ENCODE measurements around the gene FBXO30.

The FBXO30 gene

DNA sequence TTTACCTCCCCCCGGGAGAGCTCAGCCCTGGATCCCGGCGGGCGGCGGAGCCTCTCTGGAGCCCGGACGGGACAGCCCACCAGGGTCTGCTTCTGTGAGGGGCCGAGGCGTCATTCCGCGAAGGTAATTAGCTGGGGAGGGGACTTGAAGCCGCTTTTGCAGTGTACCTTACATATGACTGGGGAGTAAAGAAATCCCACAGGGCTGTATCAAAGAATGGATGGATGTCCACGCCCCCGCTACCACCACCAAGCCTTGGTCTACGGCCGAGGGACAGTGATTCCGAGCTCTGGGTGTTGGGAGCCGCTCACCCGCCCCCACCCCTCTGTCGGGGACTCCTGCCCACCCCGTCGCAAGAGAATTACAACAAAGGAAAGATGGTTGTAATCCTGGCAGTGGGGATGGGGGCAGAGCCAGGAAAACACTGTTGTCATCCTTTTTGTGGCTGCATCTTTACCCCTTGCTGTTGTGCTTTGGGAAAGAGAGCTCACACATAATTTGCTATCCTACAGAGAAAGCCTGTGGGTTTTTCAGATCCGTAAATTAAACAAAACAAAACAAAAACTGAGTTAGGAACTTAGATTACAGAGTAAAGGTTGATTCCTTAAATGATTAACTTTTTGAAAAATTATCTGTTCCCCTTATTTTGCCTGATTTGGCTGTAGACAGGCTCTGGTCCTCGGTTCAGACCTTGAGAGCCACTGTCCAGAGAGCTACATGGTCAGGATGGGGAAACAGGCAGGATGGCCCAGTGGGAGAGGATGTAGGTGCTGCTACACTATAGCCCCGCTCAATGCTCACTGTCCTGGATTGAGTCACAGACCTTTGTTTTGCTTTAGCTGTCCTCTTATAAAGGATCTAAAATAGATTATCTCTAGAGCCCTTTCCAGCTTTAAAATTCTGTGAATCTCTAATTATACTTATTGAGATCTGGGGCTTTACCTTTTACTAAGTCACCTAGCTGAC lies 997 bp upstream of the FBXO30 start:
- DNase-seq: no peak

DNA sequence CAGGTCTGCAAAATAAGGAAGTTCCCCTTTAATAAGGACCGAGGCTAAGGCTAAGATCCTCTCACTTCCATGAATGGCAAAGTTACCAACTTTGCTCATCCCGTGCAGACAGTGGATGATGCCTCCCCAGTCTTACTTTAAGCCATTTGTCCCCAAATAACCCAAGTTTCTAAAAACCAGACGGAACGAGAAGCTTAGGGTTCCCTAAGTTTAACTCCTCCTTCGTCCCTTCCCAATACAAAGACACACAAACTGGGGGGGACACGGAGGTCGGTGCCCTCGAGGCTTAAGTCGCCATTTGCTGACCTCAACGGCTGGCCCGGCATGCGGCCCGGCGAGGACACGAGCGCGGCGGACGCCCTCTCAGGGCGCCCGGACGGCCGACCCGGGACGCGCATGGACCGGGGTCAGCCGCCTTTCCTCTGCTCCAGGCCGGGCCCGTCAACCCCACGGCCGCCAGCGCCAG lies 527 bp downstream of the FBXO30 start:
- DNase-seq: no peak

DNA sequence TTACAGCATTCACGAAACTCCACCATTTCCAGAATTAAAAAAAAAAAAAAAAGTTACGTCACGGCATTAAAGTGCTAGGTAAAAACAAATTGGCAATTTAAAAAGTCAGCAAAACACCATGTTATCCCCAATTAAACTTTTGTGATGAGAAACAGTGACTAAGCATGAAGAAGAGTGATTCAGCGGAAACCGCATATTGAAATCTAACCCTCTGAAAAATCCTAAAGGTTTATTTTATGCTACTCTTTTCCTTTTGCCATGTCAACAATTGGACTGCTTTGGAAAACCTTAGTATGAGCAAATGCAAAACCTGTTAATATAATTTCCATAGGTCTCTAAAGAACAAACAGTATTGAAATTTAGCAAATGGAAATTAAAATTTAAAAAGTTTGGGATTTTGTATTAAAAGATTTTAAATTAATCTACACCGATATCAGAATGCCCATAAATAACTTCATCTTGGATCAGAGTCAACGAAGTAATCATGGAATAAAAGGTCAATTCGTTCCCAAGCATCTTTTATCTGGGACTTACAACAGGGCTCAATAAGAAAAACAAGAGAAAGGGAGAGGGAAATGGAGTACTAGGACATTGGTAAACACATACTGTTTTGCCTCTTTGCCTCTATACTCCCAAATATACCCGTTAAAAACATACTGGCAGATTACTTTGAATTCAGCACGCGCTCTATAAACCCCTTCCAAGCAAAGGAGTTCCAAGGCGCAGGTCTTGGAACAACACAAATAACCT lies 1.1 kb downstream of the FBXO30 start:
- no peak for DNase-seq

DNA sequence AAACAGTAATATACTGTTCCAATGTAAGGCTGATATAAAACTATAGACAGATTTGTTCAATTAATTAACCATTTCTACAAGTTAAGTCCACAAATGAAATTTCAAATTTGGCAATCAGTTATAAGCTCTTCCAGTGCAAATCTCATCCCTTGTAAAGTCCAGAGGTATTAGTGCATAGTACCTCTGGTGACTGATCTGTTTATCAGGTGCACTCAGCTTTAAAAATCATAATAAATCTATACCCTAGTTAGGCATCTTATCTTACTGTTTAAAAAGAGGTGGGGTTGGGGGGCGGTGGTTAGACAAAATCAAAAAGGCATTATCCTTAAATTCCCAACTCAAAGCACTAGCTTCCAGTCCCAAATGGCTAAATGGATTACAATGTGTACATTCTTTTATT lies 2.9 kb downstream of the FBXO30 start:
- DNase-seq: no peak

DNA sequence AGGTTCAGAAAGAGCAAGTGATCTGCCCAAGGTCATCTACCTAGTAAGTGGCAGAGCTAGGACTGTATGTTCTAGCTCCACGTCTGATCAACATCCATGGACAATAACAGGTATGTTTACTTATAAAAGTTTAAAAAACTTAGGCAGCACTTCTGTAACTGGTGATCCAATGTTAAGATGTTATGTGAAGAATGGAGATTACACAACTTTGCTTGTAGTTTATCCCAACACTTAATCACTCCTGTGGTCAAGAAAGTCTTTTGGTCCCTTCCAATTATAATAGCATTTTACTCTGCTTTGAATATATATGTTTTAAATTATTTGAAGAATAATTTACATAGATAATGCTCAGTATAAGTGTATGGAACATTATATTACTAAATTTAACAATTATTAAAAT lies 4.8 kb downstream of the FBXO30 start:
- no peak for DNase-seq

DNA sequence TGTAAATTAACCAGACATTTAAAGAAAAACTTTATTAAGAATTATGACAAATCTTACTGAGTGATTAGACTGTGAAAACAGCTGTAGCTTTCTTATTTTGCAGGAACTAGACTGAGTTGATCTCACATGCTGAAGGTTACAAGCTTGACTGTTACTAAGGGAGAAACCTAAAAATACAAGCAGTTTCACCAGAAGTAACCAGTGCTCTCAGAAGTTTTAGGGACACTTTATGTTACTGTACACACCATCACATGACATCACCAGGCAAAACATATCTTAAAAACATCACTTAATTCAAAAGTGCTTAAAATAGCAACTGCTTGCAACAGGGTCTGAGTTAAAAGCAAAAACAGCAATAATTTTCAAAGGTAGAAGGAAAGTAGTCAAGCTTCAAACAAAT lies 5.4 kb downstream of the FBXO30 start:
- no peak for DNase-seq

DNA sequence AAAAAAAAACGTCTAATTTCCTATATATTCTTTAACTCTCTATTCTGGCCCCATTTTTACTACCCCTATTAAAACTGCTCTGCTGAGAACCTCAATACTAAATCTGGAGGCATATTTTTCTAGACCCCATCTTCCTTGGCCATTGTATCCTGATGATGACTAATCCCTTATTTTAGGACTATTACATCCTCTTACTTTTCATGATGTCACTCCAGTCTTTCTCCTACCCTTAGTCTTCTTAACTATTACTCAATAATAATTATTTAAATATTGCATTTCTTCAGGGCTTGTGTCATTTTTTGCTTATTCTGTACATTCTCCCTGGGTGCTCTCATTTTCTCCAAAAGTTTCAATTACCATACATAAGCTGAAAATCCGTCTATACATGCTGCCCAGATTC lies 6.4 kb downstream of the FBXO30 start:
- no peak for DNase-seq

DNA sequence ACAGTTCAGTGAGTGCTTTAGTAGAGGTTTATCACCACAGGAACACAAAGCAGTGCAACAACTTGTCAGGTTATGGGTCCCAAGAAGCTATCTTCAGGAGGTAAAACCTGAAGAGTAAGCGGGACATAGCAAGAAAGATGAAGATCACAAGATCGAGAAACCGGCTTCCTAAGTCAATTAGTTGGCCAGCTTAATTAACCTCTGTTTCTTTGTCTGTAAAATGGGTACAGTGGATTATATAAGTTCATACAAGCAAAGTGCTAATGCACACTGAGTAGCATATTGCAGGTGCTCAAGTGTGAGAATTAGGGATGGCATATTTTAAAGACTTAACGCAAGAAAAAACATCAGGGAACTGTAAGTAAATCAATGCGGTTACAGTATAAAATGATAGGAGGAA lies 12.5 kb downstream of the FBXO30 start:
- DNase-seq: no peak

DNA sequence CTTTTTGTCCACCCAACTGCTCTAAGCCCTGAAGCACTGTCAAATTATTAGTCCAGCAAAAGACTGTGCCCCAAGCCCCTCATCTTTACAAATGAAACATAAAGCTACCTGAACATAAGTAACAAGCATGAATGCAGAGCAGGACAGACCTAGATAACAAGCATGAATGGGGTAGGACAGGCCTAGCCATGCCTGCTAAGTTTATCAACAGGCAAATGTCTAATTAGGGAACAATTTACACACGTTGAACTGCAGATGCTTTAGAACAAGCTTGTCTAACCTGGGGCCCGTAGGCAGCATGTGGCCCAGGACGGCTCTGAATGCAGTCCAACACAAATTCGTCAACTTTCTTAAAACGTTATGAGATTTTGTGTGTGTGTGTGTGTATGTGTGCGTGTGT lies 13.6 kb downstream of the FBXO30 start:
- DNase-seq: no peak

DNA sequence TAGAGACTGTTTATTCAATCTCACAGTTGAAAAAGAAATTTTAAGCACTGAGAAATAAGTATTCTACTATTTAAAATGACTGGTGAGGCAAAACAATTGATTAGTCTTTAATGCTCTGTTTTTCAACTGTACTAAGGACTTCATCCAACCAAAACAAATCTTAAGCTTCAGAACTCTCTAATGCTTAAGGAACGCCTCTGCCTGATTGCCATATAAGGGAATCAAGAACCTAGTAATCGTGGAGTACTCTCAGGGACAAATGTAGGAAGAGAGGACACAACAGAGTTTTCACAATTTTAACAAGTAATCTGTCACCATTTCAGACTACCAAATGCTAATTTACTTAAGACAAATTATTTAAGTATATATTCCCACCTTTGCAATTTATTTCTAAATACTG lies 16.1 kb downstream of the FBXO30 start:
- DNase-seq: no peak

DNA sequence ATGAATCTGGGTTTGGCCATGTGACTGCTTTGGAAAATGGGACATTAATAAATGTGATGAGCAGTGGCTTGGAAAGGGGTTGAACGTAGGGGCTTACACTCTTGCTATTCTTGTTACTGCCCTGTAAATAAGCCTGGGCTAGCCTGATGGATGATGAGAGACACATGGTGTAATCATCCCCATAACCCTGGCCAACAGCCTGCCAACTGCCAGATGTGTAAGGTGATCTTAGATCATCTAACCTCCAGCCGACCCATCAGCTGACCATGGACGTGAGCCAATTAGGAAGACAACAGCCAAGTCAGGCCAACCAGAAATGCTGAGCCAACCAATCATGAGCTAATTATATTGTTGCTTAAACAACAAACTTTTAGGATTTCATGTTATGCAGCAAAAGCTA lies 25.2 kb downstream of the FBXO30 start:
- no peak for DNase-seq

DNA sequence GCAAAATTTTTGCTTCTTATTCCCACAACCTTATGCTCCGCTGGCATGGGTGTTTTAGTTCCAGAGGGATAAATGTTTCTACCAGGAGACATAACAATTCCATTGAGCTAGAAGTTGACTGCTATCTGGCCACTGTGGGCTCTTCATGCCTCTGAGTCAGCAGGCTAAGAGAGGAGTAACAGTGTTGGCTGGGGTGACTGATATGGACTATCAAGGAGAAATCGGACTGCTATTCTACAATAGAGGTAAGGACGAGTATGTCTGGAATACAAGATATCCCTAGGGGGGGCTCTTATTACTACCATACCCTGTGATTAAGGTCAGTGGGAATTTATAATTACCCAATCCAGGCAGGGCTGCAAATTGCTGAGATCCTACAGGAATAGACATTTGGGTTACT lies 26.9 kb downstream of the FBXO30 start:
- DNase-seq: no peak

DNA sequence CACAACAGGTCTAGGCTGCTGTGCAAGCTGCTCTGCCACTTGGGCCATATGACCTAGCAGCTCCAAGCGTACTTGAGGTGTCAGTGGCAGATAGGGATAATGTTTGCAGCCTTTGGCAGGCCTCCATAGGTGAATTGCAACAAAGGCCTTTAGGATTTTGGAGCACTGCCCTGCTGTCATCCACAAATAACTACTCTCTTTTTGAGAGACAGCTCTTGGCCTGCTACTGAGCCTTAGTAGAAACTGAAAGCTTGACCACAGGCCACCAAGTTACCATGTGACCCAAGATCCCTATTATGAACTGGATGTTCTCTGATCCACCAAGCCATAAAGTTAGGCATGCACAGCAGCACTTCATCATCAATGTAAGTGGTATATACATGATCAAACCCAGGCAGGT lies 29.9 kb downstream of the FBXO30 start:
- DNase-seq: no peak

DNA sequence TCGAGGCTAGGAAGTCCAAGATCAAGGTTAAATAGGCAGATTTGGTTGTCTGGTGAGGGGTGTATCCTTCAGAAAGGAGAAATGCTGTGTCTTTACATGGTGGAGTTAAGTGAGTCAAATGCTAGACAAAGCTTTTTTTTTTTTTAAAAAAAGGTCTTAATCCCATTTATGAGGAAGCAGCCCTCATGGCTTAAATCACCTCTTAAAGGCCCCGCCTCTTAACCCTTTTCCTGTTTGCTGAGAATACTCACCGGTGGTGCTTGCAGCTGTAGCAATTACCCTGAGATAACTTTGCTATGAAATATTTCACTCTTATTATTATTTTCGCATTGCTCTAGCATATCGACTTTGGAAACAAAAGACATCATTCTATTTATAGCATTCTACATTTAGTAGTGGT lies 30.8 kb downstream of the FBXO30 start:
- DNase-seq: no peak

DNA sequence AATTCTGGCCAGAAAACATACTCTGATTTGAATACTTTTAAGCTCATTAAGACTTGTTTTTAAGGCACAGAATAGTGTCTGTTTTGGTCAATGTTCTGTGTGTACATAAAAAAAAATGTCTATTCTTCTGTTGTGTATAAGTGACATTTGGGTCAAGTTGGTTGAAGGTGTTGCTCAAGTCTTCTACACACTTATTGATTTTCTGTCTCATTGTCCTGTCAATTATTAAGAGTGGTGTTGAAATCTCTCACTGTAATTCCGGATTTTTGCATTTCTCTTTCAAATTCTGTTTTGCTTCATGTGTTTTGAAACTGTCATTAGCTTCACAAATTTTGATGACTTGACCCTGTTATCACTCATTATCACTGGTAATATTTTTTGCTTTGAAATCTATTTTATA lies 41.7 kb downstream of the FBXO30 start:
- DNase-seq: no peak

DNA sequence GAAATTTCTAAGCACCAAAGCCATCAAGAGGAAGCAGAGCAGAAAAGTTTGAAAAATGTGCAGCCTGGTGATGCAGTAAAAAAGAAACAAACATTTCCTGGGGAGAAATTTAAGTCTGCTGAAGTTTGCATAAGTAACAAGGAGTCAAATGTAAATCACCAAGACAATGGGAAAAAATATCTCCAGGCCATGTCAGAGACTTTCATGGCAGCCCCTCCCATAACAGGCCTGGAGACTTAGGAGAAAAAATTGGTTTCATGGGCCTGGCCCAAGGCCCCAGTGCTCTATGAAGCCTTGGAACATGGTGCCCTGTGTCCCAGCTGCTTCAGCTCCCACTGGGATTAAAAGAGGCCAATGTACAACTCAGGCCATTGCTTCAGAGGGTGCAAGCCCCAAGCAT lies 49.1 kb downstream of the FBXO30 start:
- DNase-seq: no peak

DNA sequence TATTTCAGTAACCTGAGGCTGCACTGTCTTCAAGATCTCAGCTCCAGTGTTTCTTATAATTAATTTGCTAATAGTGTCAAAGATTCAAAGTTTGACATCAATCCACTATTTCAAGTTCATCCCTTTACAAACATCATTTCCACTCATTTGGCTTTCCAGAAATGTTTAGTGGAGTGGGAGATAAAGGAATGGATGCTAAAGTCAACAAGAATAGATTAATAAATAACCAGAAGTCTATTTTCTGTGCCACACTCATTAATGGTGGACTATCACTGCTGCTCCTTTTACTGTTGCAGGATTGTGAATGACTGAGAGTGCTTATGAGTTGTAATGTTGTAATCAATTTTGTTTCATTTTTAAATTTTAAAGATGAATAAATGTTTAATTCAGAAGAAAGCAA lies 50.9 kb downstream of the FBXO30 start:
- no peak for DNase-seq

DNA sequence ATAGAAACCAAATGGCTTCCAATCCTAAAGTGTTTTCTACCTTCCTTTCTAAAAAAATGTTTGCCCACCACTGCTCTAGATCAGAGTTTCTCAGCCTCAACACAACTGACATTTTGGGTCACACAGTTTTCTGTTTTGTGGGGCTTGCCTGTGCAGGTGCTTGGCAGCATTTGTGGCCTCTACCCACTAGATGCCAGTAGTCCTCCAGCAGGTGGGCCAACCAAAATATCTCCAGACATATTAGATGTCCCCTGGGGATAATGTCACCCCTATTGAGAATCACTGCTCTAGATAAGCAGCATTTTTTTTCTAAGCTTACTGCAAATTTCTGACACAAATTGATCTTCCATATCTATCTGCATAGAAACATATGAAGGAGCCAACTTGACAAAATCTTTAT lies 53.0 kb downstream of the FBXO30 start:
- no peak for DNase-seq

DNA sequence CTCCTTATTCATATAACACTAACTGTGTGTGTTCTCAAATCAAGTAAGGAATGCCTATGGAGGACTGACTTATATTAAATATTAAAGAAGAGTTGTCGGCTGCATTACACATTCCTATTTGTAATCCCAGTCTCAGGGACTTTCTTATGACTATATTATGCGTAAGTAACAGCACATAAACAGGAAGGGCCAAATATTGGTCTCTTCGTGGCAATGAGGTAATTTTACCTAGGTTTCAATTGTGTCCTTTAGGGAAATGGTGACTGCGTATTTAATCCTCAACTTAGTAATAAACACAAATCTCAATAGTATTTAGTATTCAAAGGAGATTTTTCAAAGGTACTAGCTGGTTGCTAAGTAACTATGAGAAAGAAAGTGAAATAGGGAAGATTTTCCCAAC lies 56.5 kb downstream of the FBXO30 start:
- no peak for DNase-seq

DNA sequence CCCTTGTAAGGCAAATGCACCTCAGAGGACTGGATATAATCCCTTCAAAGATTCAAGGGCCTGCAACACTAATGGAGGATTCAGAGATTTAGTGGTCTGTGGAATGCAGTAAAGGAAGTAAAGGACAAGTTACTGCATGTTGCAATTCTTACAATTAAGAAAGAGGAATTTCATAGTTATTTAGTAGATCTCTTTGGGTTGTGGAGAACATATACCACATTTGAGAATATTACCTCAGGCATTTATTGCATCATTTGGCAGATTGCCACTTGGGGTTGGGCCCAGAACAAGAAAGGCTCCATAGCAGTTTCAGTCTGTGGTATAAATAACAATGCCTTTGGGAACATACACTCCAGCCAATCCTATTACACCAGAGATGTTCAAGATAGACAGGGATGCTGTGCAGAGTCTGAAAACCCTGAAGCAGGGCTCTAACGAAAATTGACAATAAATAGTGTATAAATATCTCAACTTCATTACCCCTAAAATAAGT lies 58.4 kb downstream of the FBXO30 start:
- DNase-seq: no peak

DNA sequence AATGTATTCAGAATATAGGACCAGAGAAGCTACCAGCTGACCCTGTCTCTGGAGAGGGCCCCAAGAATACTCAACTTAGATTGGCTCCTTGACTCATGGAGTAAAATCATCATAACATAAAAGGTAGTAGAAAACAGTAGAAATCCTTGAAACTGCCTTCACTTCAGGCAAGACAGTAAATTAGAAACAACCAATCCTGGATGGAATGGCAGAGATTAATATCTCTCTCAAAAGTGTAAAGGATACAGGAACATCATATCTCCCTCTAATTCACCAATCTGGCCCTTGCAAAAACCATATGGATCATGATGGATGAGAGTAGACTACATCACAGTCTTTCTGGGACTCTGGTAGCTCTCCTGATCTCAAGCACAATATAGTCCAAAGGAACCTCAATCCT lies 58.9 kb downstream of the FBXO30 start:
- DNase-seq: no peak

DNA sequence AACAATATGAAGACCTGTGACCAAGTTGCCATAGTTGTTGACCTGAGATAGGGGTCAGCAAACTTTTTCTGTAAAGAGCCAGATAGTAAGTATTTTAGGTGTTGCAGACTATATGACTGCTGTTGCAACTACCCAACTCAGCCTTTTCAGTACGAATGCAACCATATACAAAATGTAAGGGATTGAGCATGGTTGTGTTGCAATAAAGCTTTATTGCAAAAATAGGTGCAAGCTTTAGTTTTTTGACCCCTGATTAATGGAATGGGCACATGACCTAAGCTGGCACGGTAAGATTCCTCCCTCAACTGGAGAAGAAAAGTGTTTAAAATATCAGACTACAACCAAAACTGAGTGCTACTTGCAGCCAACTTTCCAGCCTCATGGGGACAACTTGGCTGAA lies 62.0 kb downstream of the FBXO30 start:
- no peak for DNase-seq

DNA sequence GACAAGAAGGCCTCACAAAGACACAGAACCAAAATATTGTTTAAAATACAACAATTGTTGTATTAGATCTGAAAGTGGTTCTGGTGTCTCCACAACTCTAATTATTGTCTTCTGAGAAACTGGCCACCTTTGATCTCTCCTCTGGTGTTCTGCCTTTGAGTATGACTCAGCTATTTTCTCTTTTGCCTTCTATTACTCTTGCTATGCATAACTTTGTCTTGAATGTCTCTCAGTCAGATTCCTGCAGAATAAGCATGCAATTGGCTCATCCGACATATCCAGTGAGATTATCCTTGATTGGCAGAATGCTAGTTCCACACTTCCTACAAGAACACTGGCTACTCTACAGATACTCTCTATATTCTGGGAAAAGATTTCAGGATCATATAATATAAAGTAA lies 65.0 kb downstream of the FBXO30 start:
- DNase-seq: no peak

DNA sequence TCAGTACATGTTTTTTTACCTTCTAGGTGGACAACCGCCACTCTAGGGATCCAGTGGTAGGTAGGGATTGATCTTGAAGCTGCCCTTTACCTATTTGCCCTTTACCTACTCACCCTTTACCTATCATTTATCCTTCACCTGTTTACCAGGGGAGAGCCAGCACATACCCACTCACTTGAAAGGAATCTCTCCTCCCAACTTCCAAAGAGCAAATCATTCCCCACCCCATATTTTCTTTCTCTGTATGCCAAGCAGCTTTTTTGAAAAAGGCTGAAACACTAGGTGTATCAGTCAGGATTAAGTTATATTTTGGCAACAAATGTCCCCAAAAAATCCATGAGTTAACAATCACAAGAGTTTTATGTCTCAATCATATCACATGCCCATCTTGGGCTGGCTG lies 68.7 kb downstream of the FBXO30 start:
- no peak for DNase-seq

Measured in NCI-H1694 (cell line).